ENCODE measurements around the gene NTRK3. TPM values are rescaled to one million over a fixed set of nuclear protein-coding genes. Genes with fewer than 3 reads are reported as not detected.

NTRK3 gene
- total and polyA plus RNA-seq, 3 donors from 2014 or later, result 10.7 to 40.6 (median 24.6) TPM

DNA sequence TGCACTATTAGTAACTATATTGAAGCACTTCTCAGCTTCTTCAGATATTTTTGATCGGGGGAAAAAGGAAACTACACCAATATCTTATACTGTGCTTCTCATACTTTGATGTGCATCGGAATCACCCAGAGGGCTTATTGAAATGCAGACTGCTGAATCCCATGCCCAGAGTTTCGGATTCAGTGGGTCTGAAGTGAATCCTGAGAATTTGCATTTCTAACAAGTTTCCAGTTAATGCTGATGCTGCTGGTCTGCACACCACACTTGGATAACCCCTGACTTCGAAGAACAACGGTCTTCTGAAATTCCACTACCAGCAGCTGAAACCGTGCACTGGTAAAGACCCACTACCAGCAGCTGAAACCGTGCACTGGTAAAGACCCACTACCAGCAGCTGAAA is 243.9 kb downstream of the NTRK3 start:
- 88 to 90% methylated on average over 7 of the region's 7 CpGs for WGBS, 2 donors
- intact Hi-C loops (cut with DNase I; ENCODE audit: low total_unique reads), result no loop called here
- no peak for DNase-seq
- H3K27me3 ChIP-seq, result no peaks in the 10 kb centered on the region
- no peak overlapping the region for H3K27ac ChIP-seq
- TF ChIP-seq POLR2A (IDR thresholded peaks at IDR 0.05), result no peak
- TF ChIP-seq, protein P1, sequence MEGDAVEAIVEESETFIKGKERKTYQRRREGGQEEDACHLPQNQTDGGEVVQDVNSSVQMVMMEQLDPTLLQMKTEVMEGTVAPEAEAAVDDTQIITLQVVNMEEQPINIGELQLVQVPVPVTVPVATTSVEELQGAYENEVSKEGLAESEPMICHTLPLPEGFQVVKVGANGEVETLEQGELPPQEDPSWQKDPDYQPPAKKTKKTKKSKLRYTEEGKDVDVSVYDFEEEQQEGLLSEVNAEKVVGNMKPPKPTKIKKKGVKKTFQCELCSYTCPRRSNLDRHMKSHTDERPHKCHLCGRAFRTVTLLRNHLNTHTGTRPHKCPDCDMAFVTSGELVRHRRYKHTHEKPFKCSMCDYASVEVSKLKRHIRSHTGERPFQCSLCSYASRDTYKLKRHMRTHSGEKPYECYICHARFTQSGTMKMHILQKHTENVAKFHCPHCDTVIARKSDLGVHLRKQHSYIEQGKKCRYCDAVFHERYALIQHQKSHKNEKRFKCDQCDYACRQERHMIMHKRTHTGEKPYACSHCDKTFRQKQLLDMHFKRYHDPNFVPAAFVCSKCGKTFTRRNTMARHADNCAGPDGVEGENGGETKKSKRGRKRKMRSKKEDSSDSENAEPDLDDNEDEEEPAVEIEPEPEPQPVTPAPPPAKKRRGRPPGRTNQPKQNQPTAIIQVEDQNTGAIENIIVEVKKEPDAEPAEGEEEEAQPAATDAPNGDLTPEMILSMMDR (IDR thresholded peaks at IDR 0.05), result no peak
- no peaks in the 10 kb centered on the region for H3K9me3 ChIP-seq
- H3K4me1 ChIP-seq, result no peaks in the 10 kb centered on the region
- H3K4me3 ChIP-seq, result no peak overlapping the region
- H3K36me3 ChIP-seq (ENCODE audit: low read depth, missing control alignments), result no peaks in the 10 kb centered on the region

DNA sequence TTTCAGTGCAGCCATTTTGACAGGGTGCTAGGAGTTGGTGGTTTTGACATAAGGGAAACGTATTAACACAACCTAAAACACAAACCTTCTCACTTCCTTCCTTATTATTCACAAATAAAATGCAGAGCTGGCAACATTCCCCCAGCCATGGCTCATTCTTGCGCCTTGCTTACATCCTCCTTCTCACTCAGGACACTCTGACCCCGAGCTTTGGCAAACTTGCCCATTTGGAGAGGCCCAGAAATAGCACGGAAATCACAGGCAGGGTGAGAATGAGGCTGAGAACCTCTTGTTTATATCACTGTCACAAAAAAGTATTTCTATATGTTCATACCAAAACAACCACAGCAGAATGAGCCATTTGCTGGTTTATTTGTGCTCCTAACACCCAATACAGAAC is 244.3 kb downstream of the NTRK3 start:
- Histone ChIP-seq H3K27me3 (no peaks in the 10 kb centered on the region), H3K4me1 (no peaks in the 10 kb centered on the region), H3K27ac (no peak overlapping the region), H3K36me3 (ENCODE audit: low read depth, missing control alignments) (no peaks in the 10 kb centered on the region), H3K9me3 (no peaks in the 10 kb centered on the region), H3K4me3 (no peak overlapping the region)
- DNase-seq, result peak; percentile 35
- WGBS, 2 donors, result 49 to 60% methylated on average over 4 of the region's 4 CpGs
- TF ChIP-seq, protein P1 (IDR thresholded peaks at IDR 0.05), result no peak
- TF ChIP-seq POLR2A (IDR thresholded peaks at IDR 0.05), result no peak
- intact Hi-C loops (cut with DNase I; ENCODE audit: low total_unique reads), result no loop called here

DNA sequence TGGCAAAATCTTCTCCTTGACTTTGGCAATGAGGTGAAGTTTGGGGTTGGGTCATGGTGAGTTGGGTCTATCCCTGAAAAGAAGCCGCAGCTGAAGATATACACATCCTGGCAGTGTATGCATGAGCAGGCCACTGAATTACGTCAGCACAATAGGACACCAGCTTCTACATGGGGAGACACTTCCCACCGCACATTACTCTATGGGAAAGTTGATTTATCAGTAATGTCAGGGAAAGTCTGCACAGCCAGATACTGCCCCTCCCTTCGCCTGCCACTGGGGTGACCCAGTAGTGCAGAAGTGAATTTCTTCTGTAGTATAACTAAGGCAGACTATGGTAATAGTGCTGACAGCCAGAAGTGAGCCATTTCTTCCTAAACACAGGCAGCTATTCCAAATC is 245.0 kb downstream of the NTRK3 start:
- DNase-seq, result no peak
- 87% methylated on average over 4 of the region's 4 CpGs for WGBS, 2 donors
- H3K36me3 ChIP-seq (ENCODE audit: low read depth, missing control alignments), result no peaks in the 10 kb centered on the region
- TF ChIP-seq POLR2A (IDR thresholded peaks at IDR 0.05), result no peak
- TF ChIP-seq, protein P1 (IDR thresholded peaks at IDR 0.05), result no peak
- H3K27me3 ChIP-seq, result no peaks in the 10 kb centered on the region
- intact Hi-C loops (cut with DNase I; ENCODE audit: low total_unique reads), result no loop called here
- H3K4me3 ChIP-seq, result no peak overlapping the region
- no peaks in the 10 kb centered on the region for H3K4me1 ChIP-seq
- H3K9me3 ChIP-seq, result no peaks in the 10 kb centered on the region
- H3K27ac ChIP-seq, result no peak overlapping the region

DNA sequence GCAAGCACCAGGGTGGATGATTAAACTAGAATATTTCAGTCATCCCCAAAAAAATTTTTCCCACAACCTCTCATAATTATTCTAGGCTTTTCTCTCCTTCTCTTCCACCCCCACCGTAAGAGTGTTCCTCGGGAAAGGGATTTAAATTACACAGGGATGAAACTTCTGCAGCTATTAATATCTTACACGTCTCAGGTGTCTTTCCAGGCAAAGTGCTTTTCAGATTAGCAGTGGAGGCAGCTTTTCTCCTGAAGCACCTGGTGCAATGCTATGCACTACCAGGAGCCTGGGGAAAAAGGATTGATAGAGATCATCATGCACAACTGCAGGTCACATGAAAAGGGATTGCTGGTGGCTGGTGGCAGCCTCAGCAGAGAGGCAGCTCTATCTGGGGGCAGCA is 250.4 kb downstream of the NTRK3 start:
- intact Hi-C loops (cut with DNase I; ENCODE audit: low total_unique reads), result no loop called here
- no peak overlapping the region for H3K4me3 ChIP-seq
- no peaks in the 10 kb centered on the region for H3K4me1 ChIP-seq
- H3K9me3 ChIP-seq, result no peaks in the 10 kb centered on the region
- H3K36me3 ChIP-seq (ENCODE audit: low read depth, missing control alignments), result no peaks in the 10 kb centered on the region
- TF ChIP-seq, protein P1 (IDR thresholded peaks at IDR 0.05), result no peak
- TF ChIP-seq POLR2A (IDR thresholded peaks at IDR 0.05), result no peak
- H3K27me3 ChIP-seq, result no peaks in the 10 kb centered on the region
- WGBS, 2 donors, result 66 to 82% methylated on average over 3 of the region's 3 CpGs
- H3K27ac ChIP-seq, result no peak overlapping the region
- no peak for DNase-seq

DNA sequence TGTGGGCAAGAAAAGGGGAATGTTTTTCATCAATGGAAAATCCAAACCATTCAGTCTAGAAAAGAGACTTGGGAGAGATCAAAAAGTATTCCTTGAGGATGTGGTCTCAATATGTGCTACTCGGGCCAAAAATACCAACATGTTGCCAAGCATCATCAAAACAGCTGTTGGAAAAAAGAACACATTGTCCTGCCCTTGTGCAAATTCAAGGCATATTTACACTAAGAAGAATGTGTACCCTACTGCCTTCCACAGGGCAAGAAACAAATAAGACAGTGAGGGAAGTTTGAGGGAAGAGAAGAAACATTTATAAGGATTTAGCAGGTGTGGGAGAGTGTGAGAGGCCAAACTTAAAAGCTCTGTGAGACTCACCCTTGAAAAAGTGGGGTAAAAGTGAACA is 252.1 kb downstream of the NTRK3 start:
- Histone ChIP-seq H3K4me3 (no peak overlapping the region), H3K27me3 (no peaks in the 10 kb centered on the region), H3K9me3 (no peaks in the 10 kb centered on the region), H3K4me1 (no peaks in the 10 kb centered on the region), H3K36me3 (ENCODE audit: low read depth, missing control alignments) (no peaks in the 10 kb centered on the region), H3K27ac (no peak overlapping the region)
- DNase-seq, result no peak
- 18 to 44% methylated on average over 1 of the region's 1 CpG for WGBS, 2 donors
- TF ChIP-seq POLR2A (IDR thresholded peaks at IDR 0.05), result no peak
- TF ChIP-seq, protein P1 (IDR thresholded peaks at IDR 0.05), result no peak
- intact Hi-C loops (cut with DNase I; ENCODE audit: low total_unique reads), result no loop called here

Data from testis (tissue), 3 donors.